ENCODE data around the gene DHX29. TPM values are rescaled to one million over a fixed set of nuclear protein-coding genes. Genes with fewer than 3 reads are reported as not detected.

The DHX29 gene
- total RNA-seq, 1 experiment from 2014 or later, result 16.5 TPM

- Histone ChIP-seq H3K27ac (peak overlapping the region; percentile 30; the same call in 1 of the 2 replicates), H3K79me2 (ENCODE audit: low read depth) (no peaks in the 10 kb centered on the region), H3K9me3 (ENCODE audit: insufficient read depth, low read depth) (no peaks in the 10 kb centered on the region), H3K36me3 (ENCODE audit: low read depth) (no peaks in the 10 kb centered on the region), H3F3A (ENCODE audit: insufficient read depth, low read depth) (peaks cover 29% of the 10 kb centered on the region), H3K4me3 (peak overlapping the region; percentile 89), H2AFZ (peak overlapping the region; percentile 97), H3K4me2 (peak overlapping the region; percentile 97), H3K9me2 (ENCODE audit: insufficient read depth) (no peaks in the 10 kb centered on the region), H4K20me1 (ENCODE audit: insufficient read depth) (no peaks in the 10 kb centered on the region), H3K4me1 (replicated peaks; ENCODE audit: insufficient read depth) (peaks cover 23% of the 10 kb centered on the region), H3K27me3 (ENCODE audit: insufficient read depth, low read depth) (no peaks in the 10 kb centered on the region)
- peak; percentile 52 to 57 for DNase-seq
- CTCF ChIA-PET, result interaction anchor here (0.6 to 1.4 kb wide), 4 partner anchors 45 to 476 kb away, joined by 3 to 7 read pairs (median 3); no protein-coding TSS in a partner anchor
- BruUV-seq (replicated peaks), result TSS peak; percentile 36
- intact Hi-C loops (cut with micrococcal nuclease; ENCODE audit: unreplicated experiment), result loop anchor here (2.0 kb wide), 1 partner anchor 74 kb away; the partner anchor contains the start of genes DHX29 and MTREX
- TF ChIP-seq CTCF (conservative IDR thresholded peaks at IDR 0.05) (no peak), EZH2 (IDR thresholded peaks at IDR 0.05; ENCODE audit: low read depth) (no peak)
- POLR2A ChIA-PET (ENCODE audit: unreplicated experiment), result interaction anchor here (0.6 kb wide), 1 partner anchor 45 kb away, joined by 6 read pairs; no protein-coding TSS in a partner anchor
Observed at GRCh38 chr5:55232271-55232984, 75.1 kb downstream of the DHX29 start.

- Histone ChIP-seq H3K9me3 (ENCODE audit: insufficient read depth, low read depth) (no peaks in the 10 kb centered on the region), H3K79me2 (ENCODE audit: low read depth) (no peaks in the 10 kb centered on the region), H3K36me3 (ENCODE audit: low read depth) (no peaks in the 10 kb centered on the region), H3K4me3 (peak overlapping the region; percentile 89), H3K4me1 (replicated peaks; ENCODE audit: insufficient read depth) (peaks cover 23% of the 10 kb centered on the region), H3K4me2 (peak overlapping the region; percentile 97), H3K27me3 (ENCODE audit: insufficient read depth, low read depth) (no peaks in the 10 kb centered on the region), H2AFZ (peak overlapping the region; percentile 97), H3K27ac (peak overlapping the region; percentile 30; the same call in 1 of the 2 replicates), H3K9me2 (ENCODE audit: insufficient read depth) (no peaks in the 10 kb centered on the region), H3F3A (ENCODE audit: insufficient read depth, low read depth) (peaks cover 29% of the 10 kb centered on the region), H4K20me1 (ENCODE audit: insufficient read depth) (no peaks in the 10 kb centered on the region)
- TF ChIP-seq CTCF (conservative IDR thresholded peaks at IDR 0.05) (no peak), EZH2 (IDR thresholded peaks at IDR 0.05; ENCODE audit: low read depth) (no peak)
- CTCF ChIA-PET, result interaction anchor here (0.6 to 1.4 kb wide), 4 partner anchors 44 to 477 kb away, joined by 3 to 7 read pairs (median 3); no protein-coding TSS in a partner anchor
- intact Hi-C loops (cut with micrococcal nuclease; ENCODE audit: unreplicated experiment), result loop anchor here (2.0 kb wide), 1 partner anchor 75 kb away; the partner anchor contains the start of genes DHX29 and MTREX
- no TSS peak for BruUV-seq (replicated peaks)
- POLR2A ChIA-PET (ENCODE audit: unreplicated experiment), result interaction anchor here (0.6 kb wide), 1 partner anchor 45 kb away, joined by 6 read pairs; no protein-coding TSS in a partner anchor
- no peak for DNase-seq
Observed at GRCh38 chr5:55231919-55232270, 75.6 kb downstream of the DHX29 start.

GRCh38 chr5:55231029-55231918, 76.2 kb downstream of the DHX29 start:
- Histone ChIP-seq H4K20me1 (ENCODE audit: insufficient read depth) (no peaks in the 10 kb centered on the region), H3K27me3 (ENCODE audit: insufficient read depth, low read depth) (no peaks in the 10 kb centered on the region), H3K79me2 (ENCODE audit: low read depth) (no peaks in the 10 kb centered on the region), H3K9me2 (ENCODE audit: insufficient read depth) (no peaks in the 10 kb centered on the region), H3K36me3 (ENCODE audit: low read depth) (no peaks in the 10 kb centered on the region), H3F3A (ENCODE audit: insufficient read depth, low read depth) (peaks cover 29% of the 10 kb centered on the region), H3K27ac (no peak overlapping the region), H3K4me3 (peak overlapping the region; percentile 89), H3K4me2 (peak overlapping the region; percentile 97), H2AFZ (peak overlapping the region; percentile 97), H3K9me3 (ENCODE audit: insufficient read depth, low read depth) (no peaks in the 10 kb centered on the region), H3K4me1 (replicated peaks; ENCODE audit: insufficient read depth) (peaks cover 23% of the 10 kb centered on the region)
- ChIA-PET POLR2A (ENCODE audit: unreplicated experiment) (interaction anchor here (0.6 kb wide), 1 partner anchor 535 kb away, joined by 12 read pairs; no protein-coding TSS in a partner anchor), CTCF (interaction anchor here (1.4 kb wide), 1 partner anchor 44 kb away, joined by 7 read pairs; no protein-coding TSS in a partner anchor)
- BruUV-seq (replicated peaks), result no TSS peak
- intact Hi-C loops (cut with micrococcal nuclease; ENCODE audit: unreplicated experiment), result no loop called here
- TF ChIP-seq EZH2 (IDR thresholded peaks at IDR 0.05; ENCODE audit: low read depth) (no peak), CTCF (conservative IDR thresholded peaks at IDR 0.05) (no peak)
- peak in 1 of 2 experiments; percentile 37 for DNase-seq

All from PC-9 (cell line).